A549 (cell line): ENCODE data around the gene AUTS2. TPM values are rescaled to one million over a fixed set of nuclear protein-coding genes. Genes with fewer than 3 reads are reported as not detected.

Experiments used
- ATAC-seq, 2 experiments: fragments of 200-7000 bp in 1 of 2; fragments of >200 bp in 1 of 2; cut with Nextera tagmentation in 1 of 2; cut with Tn5 transposase in 1 of 2; 3 replicates each; pipeline versions ENCODE4 v1.8.0 to v1.9.1; 2018 to 2020; ENCODE audit warnings: mild to moderate bottlenecking in 1 of 2, moderate library complexity in 1 of 2
- CTCF ChIA-PET: fragments of 300-600 bp; sonication (Branson Sonifier 250); formaldehyde crosslinking; extraction: SDS; loops from one replicate; lab custom pipeline; 2021; ENCODE audit warnings: antibody characterized with exemption, inconsistent platforms; lab: Yijun Ruan, JAX
- POLR2A ChIA-PET: fragments of 350-600 bp; formaldehyde crosslinking; extraction: SDS; loops from one replicate; lab custom pipeline; 2021; ENCODE audit warnings: antibody characterized with exemption, inconsistent platforms; lab: Yijun Ruan, JAX
- DNase-seq, 2 experiments: peaks; one replicate each; pipeline versions ENCODE4 v3.0.0 to v3.0.0-alpha.2; 2011 to 2016; ENCODE audit warnings: low read depth in 1 of 2, low spot score in 1 of 2
- FAIRE-seq: peaks from 2 replicates; lab custom pipeline; 2011; peaks lifted over from hg19 to GRCh38; lab: Jason Lieb, UNC
- H3K27ac ChIP-seq, 2 experiments: fragments of >200 bp; sonication (Bioruptor Twin); formaldehyde crosslinking; 3 replicates each; pipeline ENCODE4 v1.5.1; 2016 to 2017
- H3K4me1 ChIP-seq: fragments of >200 bp; sonication (Bioruptor Twin); formaldehyde crosslinking; 3 replicates; pipeline ENCODE4 v1.6.1; 2016
- H3K4me2 ChIP-seq: fragments of >200 bp; sonication (Bioruptor Twin); formaldehyde crosslinking; 3 replicates; pipeline ENCODE4 v1.6.1; 2016
- H3K4me3 ChIP-seq: fragments of >200 bp; sonication (Bioruptor Twin); formaldehyde crosslinking; 3 replicates; pipeline ENCODE4 v1.5.1; 2016
- H3K9me3 ChIP-seq: fragments of >200 bp; sonication (Bioruptor Twin); formaldehyde crosslinking; 3 replicates; pipeline ENCODE4 v1.6.1; 2016
- BHLHE40 ChIP-seq: IDR thresholded peaks from 2 replicates; pipeline ENCODE4 v1.6.1; 2012; ENCODE audit warnings: low read depth, low read length, inconsistent platforms
- CEBPB ChIP-seq, 2 experiments: fragments of >200 bp in 1 of 2; sonication (Bioruptor Twin) in 1 of 2; formaldehyde crosslinking in 1 of 2; IDR thresholded peaks; 2 replicates each; pipeline ENCODE4 v1.6.1; 2012 to 2016
- CHD4 ChIP-seq: fragments of 200-600 bp; sonication (generic); IDR thresholded peaks from 2 replicates; pipeline ENCODE4 v1.6.1; 2016; ENCODE audit warnings: antibody characterized with exemption, mild to moderate bottlenecking, borderline replicate concordance
- EHF ChIP-seq: fragments of 250-450 bp; sonication (Bioruptor Pico); IDR thresholded peaks from 2 replicates; pipeline ENCODE4 v1.5.0; 2020; ENCODE audit warnings: mild to moderate bottlenecking
- EHMT2 ChIP-seq: fragments of 200-600 bp; sonication (generic); IDR thresholded peaks from 2 replicates; pipeline ENCODE4 v1.6.1; 2016; ENCODE audit warnings: antibody characterized with exemption, low read depth, mild to moderate bottlenecking, moderate library complexity
- EP300 ChIP-seq, 2 experiments: fragments of >200 bp; sonication (Bioruptor Twin); formaldehyde crosslinking; IDR thresholded peaks; 2 replicates in 1 of 2; 3 replicates in 1 of 2; pipeline ENCODE4 v1.6.1; 2016 to 2017
- FOXS1 ChIP-seq: fragments of 250-450 bp; sonication (Bioruptor Pico); IDR thresholded peaks from 2 replicates; pipeline ENCODE4 v1.5.0; 2020; ENCODE audit warnings: mild to moderate bottlenecking, moderate library complexity
- HEYL ChIP-seq: fragments of 250-450 bp; sonication (Bioruptor Pico); IDR thresholded peaks from 2 replicates; pipeline ENCODE4 v1.8.0; 2021; ENCODE audit warnings: mild to moderate bottlenecking, moderate library complexity
- RCOR1 ChIP-seq: fragments of 150-350 bp; IDR thresholded peaks from 2 replicates; pipeline ENCODE4 v1.6.1; 2014; ENCODE audit warnings: antibody characterized with exemption, low read length, low read depth
- RNF2 ChIP-seq: fragments of 200-600 bp; sonication (generic); IDR thresholded peaks from 2 replicates; pipeline ENCODE4 v1.6.1; 2016; ENCODE audit warnings: low read depth, mild to moderate bottlenecking, antibody characterized with exemption, moderate library complexity, borderline replicate concordance
- SREBF2 ChIP-seq: fragments of 450-650 bp; IDR thresholded peaks from 2 replicates; pipeline ENCODE4 v1.6.1; 2014; ENCODE audit warnings: mild to moderate bottlenecking, moderate library complexity
- TFCP2L1 ChIP-seq: fragments of 250-450 bp; sonication (Bioruptor Pico); IDR thresholded peaks from 2 replicates; pipeline ENCODE4 v1.5.0; 2021; ENCODE audit warnings: mild to moderate bottlenecking
- ZNF302 ChIP-seq: fragments of 250-450 bp; sonication (Bioruptor Pico); IDR thresholded peaks from 2 replicates; pipeline ENCODE4 v1.9.0; 2021; ENCODE audit warnings: inconsistent platforms, mild to moderate bottlenecking, moderate library complexity
- WGBS: methylation state at CpG from one replicate; pipeline ENCODE4 v1.1.6; 2017; ENCODE audit errors: missing lambda C conversion rate; 5-methylcytosine and 5-hydroxymethylcytosine counted together
- polyA plus RNA-seq, 4 experiments: library from polyadenylated mRNA; depleted of rRNA in 3 of 4; stranded (reverse); fragments of >200 nt; fragmentation: RNase III in 1 of 4; extraction: RNeasy Plus Mini Kit Qiagen cat#74134 plus additional on column Dnase treatment in 1 of 4; gene quantifications; 2 replicates in 3 of 4; 3 replicates in 1 of 4; pipeline ENCODE4 v1.2.3, GENCODE V29; 2011 to 2017
- TF ChIP-seq, protein P1 (sequence below): fragments of >200 bp; sonication (Bioruptor Twin); formaldehyde crosslinking; IDR thresholded peaks from 3 replicates; pipeline ENCODE4 v1.6.1; 2016
- TF ChIP-seq, protein P2 (sequence below): fragments of >200 bp; sonication (Bioruptor Twin); formaldehyde crosslinking; IDR thresholded peaks from 2 replicates; pipeline ENCODE4 v1.6.1; 2016
- TF ChIP-seq, protein P3 (sequence below): fragments of 450-650 bp; IDR thresholded peaks from 2 replicates; pipeline ENCODE4 v1.6.1; 2014; ENCODE audit warnings: antibody characterized with exemption
- TF ChIP-seq, protein P4 (sequence below): fragments of 150-350 bp; IDR thresholded peaks from 2 replicates; pipeline ENCODE4 v1.6.1; 2014; ENCODE audit warnings: low read depth, mild to moderate bottlenecking, low read length
- TF ChIP-seq, protein P5 (sequence below): fragments of 250-450 bp; sonication (Bioruptor Pico); IDR thresholded peaks from 2 replicates; pipeline ENCODE4 v1.5.0; 2020; ENCODE audit warnings: low read depth, mild to moderate bottlenecking, moderate library complexity

The AUTS2 gene
- polyA plus RNA-seq, 2 of the 4 experiments (the other 2 are of a cell fraction), result 1.6 to 3.6 TPM

DNA sequence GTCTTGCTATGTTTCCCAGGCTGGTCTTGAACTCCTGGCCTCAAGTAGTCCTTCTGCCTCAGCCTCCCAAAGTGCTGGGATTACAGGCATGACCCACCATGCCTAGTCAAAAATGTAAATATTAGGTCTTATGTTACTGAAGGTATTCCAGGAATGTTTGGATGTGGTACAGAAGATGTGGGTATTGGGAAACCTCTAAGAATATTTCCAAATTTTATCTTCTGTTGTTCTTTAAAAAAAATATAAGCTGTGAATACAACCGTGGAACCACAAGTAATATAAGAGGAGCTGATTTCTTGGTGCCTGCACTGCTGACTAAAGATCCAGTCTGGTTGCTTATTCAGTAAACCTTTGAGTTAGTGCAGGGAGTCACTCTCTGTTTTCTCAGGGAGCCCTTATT lies 178.3 kb downstream of the AUTS2 start:
- Histone ChIP-seq H3K9me3 (no peaks in the 10 kb centered on the region), H3K4me3 (no peak overlapping the region), H3K27ac (0 out of 6 replicates have a peak overlapping the region, but pooled peaks of 1 of the 2 experiments have one; percentile 27), H3K4me2 (no peak overlapping the region), H3K4me1 (peaks cover 67% of the 10 kb centered on the region)
- WGBS, result 18% methylated on average over 1 of the region's 1 CpG
- ATAC-seq (no peak), FAIRE-seq (no peak), DNase-seq (no peak)
- ChIA-PET CTCF (no interaction called here), POLR2A (no interaction called here)
- no peak for TF ChIP-seq BHLHE40
- no peak for TF ChIP-seq CHD4
- no peak for TF ChIP-seq TFCP2L1
- no peak for TF ChIP-seq ZNF302
- no peak for TF ChIP-seq EHMT2
- TF ChIP-seq CEBPB (IDR thresholded peaks at IDR 0.05), result no peak
- TF ChIP-seq, protein P1, sequence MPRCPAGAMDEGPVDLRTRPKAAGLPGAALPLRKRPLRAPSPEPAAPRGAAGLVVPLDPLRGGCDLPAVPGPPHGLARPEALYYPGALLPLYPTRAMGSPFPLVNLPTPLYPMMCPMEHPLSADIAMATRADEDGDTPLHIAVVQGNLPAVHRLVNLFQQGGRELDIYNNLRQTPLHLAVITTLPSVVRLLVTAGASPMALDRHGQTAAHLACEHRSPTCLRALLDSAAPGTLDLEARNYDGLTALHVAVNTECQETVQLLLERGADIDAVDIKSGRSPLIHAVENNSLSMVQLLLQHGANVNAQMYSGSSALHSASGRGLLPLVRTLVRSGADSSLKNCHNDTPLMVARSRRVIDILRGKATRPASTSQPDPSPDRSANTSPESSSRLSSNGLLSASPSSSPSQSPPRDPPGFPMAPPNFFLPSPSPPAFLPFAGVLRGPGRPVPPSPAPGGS, result no peak

DNA sequence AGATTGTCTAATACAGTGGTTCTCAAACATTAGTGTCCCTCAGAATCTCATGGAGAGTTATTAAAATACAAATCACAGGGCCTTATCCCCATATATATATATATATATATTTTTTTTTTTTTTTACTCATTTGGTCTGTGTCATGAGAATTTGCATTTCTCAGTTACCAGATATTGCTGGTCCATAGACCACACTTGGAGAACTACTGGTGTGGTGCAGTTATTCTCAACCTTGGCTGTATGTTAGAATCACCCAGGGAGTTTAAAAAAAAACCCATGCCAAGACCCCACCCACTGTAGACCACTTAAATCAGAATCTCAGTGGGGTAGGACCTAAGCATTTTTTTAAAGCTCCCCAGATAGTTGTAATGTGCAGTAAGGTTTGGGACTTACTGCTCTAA lies 179.9 kb downstream of the AUTS2 start:
- CTCF ChIA-PET, result no interaction called here
- FAIRE-seq, result no peak

DNA sequence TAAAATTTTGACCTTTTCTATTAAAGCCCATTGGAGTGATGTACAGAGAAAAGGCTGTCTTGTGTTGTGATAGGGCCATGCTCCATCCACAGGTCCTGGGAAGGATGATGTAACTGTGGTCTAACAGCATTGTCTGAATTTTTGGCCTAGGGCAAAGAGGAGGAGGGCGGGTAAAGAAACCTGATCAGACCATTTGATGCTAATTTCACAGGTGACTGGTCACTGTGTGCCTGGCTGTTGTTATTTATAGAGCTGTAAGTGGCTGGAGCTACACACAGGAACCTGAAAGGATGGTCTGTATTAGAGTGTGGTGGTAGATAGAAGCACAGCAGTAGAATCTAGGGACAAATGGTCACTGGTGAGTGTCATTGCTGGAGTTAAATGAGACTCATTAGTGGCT lies 182.1 kb downstream of the AUTS2 start:
- FAIRE-seq (no peak), DNase-seq (peak in 1 of 2 experiments; percentile 18), ATAC-seq (peak in 1 of 2 experiments; percentile 28; a peak in 1 of 6 replicates)
- 47% methylated on average over 1 of the region's 1 CpG for WGBS
- Histone ChIP-seq H3K4me3 (no peak overlapping the region), H3K4me1 (peaks cover 36% of the 10 kb centered on the region), H3K9me3 (no peaks in the 10 kb centered on the region), H3K4me2 (peak overlapping the region; percentile 54), H3K27ac (peak overlapping the region; percentile 8 to 54; a peak in 3 of 6 replicates)
- POLR2A ChIA-PET, result no interaction called here
- TF ChIP-seq EHF (no peak), FOXS1 (no peak), SREBF2 (no peak), EHMT2 (no peak), RCOR1 (no peak), EP300 (IDR thresholded peaks at IDR 0.05) (no peak), CEBPB (IDR thresholded peaks at IDR 0.05) (no peak), RNF2 (no peak)
- TF ChIP-seq, protein P2, sequence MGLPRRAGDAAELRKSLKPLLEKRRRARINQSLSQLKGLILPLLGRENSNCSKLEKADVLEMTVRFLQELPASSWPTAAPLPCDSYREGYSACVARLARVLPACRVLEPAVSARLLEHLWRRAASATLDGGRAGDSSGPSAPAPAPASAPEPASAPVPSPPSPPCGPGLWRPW, result no peak
- TF ChIP-seq, protein P3, sequence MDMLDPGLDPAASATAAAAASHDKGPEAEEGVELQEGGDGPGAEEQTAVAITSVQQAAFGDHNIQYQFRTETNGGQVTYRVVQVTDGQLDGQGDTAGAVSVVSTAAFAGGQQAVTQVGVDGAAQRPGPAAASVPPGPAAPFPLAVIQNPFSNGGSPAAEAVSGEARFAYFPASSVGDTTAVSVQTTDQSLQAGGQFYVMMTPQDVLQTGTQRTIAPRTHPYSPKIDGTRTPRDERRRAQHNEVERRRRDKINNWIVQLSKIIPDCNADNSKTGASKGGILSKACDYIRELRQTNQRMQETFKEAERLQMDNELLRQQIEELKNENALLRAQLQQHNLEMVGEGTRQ, result no peak
- CTCF ChIA-PET, result no interaction called here

More for the DNA sequence above, 179.9 kb downstream of the AUTS2 start:
- H3K9me3 ChIP-seq, result no peaks in the 10 kb centered on the region
- ATAC-seq (no peak), DNase-seq (no peak)
- H3K27ac ChIP-seq, result no peak overlapping the region
- H3K4me1 ChIP-seq, result peaks cover 57% of the 10 kb centered on the region
- POLR2A ChIA-PET, result no interaction called here
- H3K4me3 ChIP-seq, result no peak overlapping the region
- TF ChIP-seq, protein P4, sequence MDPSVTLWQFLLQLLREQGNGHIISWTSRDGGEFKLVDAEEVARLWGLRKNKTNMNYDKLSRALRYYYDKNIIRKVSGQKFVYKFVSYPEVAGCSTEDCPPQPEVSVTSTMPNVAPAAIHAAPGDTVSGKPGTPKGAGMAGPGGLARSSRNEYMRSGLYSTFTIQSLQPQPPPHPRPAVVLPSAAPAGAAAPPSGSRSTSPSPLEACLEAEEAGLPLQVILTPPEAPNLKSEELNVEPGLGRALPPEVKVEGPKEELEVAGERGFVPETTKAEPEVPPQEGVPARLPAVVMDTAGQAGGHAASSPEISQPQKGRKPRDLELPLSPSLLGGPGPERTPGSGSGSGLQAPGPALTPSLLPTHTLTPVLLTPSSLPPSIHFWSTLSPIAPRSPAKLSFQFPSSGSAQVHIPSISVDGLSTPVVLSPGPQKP, result no peak
- TF ChIP-seq, protein P5, sequence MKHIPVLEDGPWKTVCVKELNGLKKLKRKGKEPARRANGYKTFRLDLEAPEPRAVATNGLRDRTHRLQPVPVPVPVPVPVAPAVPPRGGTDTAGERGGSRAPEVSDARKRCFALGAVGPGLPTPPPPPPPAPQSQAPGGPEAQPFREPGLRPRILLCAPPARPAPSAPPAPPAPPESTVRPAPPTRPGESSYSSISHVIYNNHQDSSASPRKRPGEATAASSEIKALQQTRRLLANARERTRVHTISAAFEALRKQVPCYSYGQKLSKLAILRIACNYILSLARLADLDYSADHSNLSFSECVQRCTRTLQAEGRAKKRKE (CRISPR knock-in tag), result no peak
- TF ChIP-seq HEYL, result no peak
- TF ChIP-seq RNF2, result no peak
- TF ChIP-seq, protein P3, result no peak
- TF ChIP-seq, all 56 proteins: peak for 0
- no peak overlapping the region for H3K4me2 ChIP-seq
